AG04450 (cell line): ENCODE data around the gene PARD3. TPM values are rescaled to one million over a fixed set of nuclear protein-coding genes. Genes with fewer than 3 reads are reported as not detected.

Source experiments
- CTCF ChIA-PET: fragments of 300-600, 350-600 bp; formaldehyde crosslinking; extraction: SDS; loops from one replicate; lab custom pipeline; 2022; ENCODE audit warnings: antibody characterized with exemption, inconsistent platforms; lab: Charles Lee
- POLR2A ChIA-PET: fragments of 350-600 bp; formaldehyde crosslinking; extraction: SDS; loops from one replicate; lab custom pipeline; 2021; ENCODE audit warnings: antibody characterized with exemption, inconsistent platforms; lab: Yijun Ruan, JAX
- DNase-seq: peaks from one replicate; pipeline ENCODE4 v3.0.0-alpha.2; 2011; ENCODE audit warnings: low read depth, low spot score
- H3K27ac ChIP-seq: one replicate; pipeline ENCODE4 v1.5.1; 2012; ENCODE audit warnings: low read depth, low read length, control low read depth
- H3K27me3 ChIP-seq: one replicate; pipeline ENCODE4 v1.6.0; 2012; ENCODE audit warnings: low read length; ENCODE audit not compliant: control insufficient read depth, insufficient read depth
- H3K4me3 ChIP-seq: 2 replicates; pipeline ENCODE4 v1.5.1; 2011; ENCODE audit warnings: mild to moderate bottlenecking, low read depth, low read length, control low read depth
- H3K9me3 ChIP-seq: 2 replicates; pipeline ENCODE4 v1.5.1; 2012; ENCODE audit warnings: low read length; ENCODE audit not compliant: control insufficient read depth, insufficient read depth
- CTCF ChIP-seq: IDR thresholded peaks from 2 replicates; pipeline ENCODE4 v1.5.1; 2011; ENCODE audit warnings: low read depth, low read length, control low read depth, inconsistent platforms
- polyA plus RNA-seq: library from polyadenylated mRNA; depleted of rRNA; stranded (reverse); fragments of >200 nt; gene quantifications from 2 replicates; pipeline ENCODE4 v1.2.3, GENCODE V29; 2011

The PARD3 gene
- polyA plus RNA-seq, 1 experiment = 43.1 TPM

- no peak for DNase-seq
- no peak overlapping the region for H3K4me3 ChIP-seq
- H3K27me3 ChIP-seq = no peaks in the 10 kb centered on the region
- POLR2A ChIA-PET = interaction anchor here (1.2 kb wide), 1 partner anchor 33 kb away, joined by 3 read pairs; no protein-coding TSS in a partner anchor
- no peaks in the 10 kb centered on the region for H3K9me3 ChIP-seq
- TF ChIP-seq CTCF = no peak
- no peak overlapping the region for H3K27ac ChIP-seq
- CTCF ChIA-PET = interaction anchor here (1.6 kb wide), 1 partner anchor 91 kb away, joined by 3 read pairs; no protein-coding TSS in a partner anchor
Observed at GRCh38 chr10:34286136-34286739, 528.9 kb downstream of the PARD3 start.

- Histone ChIP-seq H3K9me3 (no peaks in the 10 kb centered on the region), H3K27ac (no peak overlapping the region), H3K27me3 (no peaks in the 10 kb centered on the region), H3K4me3 (no peak overlapping the region)
- ChIA-PET POLR2A (no interaction called here), CTCF (interaction anchor here (1.2 kb wide), 1 partner anchor 1089 kb away, joined by 4 read pairs; no protein-coding TSS in a partner anchor)
- DNase-seq = no peak
- TF ChIP-seq CTCF = no peak
Observed at GRCh38 chr10:34281661-34282582, 533.2 kb downstream of the PARD3 start.

DNA sequence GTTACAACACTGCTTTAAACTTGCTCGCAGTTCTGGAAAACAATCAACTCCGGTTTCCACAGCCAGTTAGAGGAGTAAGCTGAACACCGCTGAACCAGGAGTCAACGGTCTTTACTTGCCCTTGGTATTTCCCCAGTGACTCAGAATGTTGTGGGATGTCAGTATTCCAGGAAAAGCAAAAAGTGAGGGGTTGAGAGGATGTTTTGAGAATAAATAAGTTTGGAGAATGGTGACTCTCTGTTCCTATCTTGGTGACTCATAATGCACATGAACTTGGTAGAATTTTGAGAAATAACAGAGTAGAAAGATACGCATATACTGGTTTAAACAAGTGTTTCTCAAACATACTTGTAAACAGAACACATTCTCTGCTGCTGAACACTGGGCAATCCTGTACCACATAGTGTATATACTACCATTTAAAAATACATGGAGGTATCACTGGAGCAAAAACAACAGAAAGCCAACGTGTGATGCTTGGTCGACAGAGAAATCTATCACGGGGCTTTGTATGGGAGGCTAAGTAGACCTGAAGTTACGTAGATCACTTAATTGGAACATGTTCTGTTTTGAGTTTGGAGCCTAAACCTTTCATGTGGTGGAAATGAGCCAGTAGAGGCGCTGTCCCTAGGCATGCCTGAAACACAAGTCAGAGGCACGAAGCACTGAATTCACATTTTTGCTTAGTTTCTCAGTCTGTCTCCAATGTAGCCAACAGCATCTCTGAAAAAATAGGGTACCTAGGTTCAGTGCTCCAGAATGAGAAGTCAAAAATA is 534.3 kb downstream of the PARD3 start:
- CTCF ChIA-PET = interaction anchor here (0.6 to 1.0 kb wide), 3 partner anchors 30 to 56 kb away, joined by 3 read pairs; no protein-coding TSS in a partner anchor
- peak overlapping the region; percentile 65 for H3K27ac ChIP-seq
- peak; percentile 36 for TF ChIP-seq CTCF
- H3K27me3 ChIP-seq = no peaks in the 10 kb centered on the region
- H3K9me3 ChIP-seq = no peaks in the 10 kb centered on the region
- DNase-seq = peak; percentile 89
- H3K4me3 ChIP-seq = no peak overlapping the region; the same call in 1 of the 2 replicates
- POLR2A ChIA-PET = no interaction called here

GRCh38 chr10:34275626-34276130 is 539.4 kb downstream of the PARD3 start:
- Histone ChIP-seq H3K27ac (no peak overlapping the region), H3K27me3 (no peaks in the 10 kb centered on the region), H3K9me3 (no peaks in the 10 kb centered on the region), H3K4me3 (no peak overlapping the region)
- no peak for DNase-seq
- CTCF ChIA-PET = no interaction called here
- no peak for TF ChIP-seq CTCF
- POLR2A ChIA-PET = no interaction called here
